SHP77 treated with DMSO at 0.1 percent for 48 hours (cell line): ENCODE data around the gene MAST2.
A peak's percentile ranks its signal among the peaks of the same experiment; 100 is the strongest.
"Not testable (repeated sequence)": the region's sequence is repeated elsewhere in the genome, so short reads cannot be mapped to it uniquely, and the experiment has no call there.

ENCODE experiments used
- DNase-seq: peaks from one replicate; lab custom pipeline; 2025; lab: John Stamatoyannopoulos, UW

MAST2 gene

DNA sequence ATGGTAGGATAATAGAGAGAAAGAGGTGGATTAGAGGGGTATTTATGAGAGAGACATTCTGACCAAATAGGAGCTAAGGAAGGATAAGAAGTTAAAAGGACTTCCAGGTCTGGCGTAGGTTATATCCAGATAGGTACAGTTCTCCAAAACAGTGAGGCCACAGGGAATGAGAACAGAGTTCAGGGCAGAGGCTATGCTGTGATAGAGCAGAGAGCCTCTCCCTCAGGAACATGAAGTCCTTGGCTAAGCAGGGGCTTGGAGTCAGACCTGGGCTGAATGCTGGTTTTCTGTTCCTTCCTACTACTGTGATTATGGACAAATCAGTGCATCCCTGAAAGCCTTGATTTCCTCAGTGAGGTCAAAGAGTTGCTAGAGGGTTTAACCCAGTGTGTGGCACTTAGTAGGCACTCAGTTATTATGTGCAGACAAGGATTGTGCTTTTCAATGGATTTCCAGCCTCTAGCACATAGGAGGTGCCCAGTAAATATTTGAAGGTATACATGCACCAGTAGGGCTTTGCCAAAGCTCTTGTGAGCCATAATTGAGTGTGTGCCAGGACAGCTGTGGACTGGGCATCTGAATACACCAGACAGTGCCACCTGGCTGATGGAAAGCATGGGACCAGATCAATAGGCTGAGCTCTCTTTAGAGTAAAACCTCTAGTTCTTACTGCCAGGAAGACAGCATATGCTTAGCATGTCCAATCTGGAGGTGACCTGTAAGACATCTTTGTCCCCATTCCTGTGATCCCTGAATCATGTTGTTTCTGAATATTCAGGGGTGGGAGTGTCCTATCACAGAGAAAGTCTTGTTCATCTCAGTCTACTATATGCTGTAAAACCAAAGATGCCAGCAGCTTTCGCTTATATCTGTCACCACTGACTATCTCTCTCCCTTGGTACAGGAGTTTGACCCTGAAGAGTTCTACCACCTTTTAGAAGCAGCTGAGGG, 217.9 kb downstream of the MAST2 start:
- DNase-seq, result no peak

DNA sequence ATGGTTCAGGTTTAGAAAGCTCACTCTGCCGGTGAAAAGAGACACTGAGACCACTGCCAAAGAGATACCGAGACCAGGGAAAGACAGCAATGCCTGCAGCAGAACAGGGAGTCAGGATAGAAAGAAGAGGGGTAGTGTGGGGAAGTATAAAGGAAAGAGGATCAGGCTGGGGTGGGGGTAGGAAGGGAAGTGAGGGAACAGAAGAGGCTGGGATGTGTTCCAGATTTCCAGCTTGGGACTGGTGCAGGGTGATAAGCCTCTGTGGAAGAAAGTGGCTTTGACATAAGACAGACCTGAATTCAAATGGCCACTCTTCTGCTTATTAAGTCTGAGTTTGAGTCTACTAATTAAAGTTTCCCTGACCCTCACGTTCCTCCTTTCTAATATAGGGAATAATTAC, 223.1 kb downstream of the MAST2 start:
- no peak for DNase-seq

DNA sequence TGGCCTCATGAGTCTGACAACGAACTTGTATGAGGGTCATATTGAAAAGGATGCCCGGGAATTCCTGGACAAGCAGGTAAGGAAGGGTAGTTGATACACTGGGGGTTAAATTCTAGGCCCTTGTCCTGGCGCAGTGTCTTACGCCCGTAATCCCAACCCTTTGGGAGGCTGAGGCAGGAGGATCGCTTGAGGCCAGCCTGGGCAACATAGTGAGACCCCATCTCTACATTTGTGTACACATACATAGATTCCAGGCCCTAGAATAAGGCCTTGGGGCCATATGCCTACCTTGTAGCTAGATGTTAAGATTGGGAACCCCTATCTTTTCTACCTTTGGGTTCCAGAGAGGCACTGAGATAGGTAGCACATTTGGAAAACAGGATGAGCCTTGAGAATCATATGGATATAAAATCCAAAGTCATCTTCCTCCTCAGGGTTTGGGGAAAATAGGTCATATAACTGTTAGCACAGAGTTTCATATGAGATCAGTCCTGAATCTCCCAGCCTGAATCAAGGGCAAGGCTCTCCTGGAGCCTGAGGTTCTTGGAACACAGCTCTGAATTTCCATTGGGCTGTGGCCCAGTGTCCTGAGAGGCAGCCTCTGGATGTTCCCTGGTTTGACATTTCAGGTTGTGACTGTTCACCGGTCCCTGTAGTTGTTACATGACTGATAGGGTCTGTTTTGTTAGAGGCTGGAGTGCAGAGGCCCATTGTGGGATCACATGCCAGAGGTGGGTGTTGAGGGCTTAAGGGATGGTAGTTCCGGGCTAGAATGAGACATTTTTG, 224.6 kb downstream of the MAST2 start:
- no peak for DNase-seq

DNA sequence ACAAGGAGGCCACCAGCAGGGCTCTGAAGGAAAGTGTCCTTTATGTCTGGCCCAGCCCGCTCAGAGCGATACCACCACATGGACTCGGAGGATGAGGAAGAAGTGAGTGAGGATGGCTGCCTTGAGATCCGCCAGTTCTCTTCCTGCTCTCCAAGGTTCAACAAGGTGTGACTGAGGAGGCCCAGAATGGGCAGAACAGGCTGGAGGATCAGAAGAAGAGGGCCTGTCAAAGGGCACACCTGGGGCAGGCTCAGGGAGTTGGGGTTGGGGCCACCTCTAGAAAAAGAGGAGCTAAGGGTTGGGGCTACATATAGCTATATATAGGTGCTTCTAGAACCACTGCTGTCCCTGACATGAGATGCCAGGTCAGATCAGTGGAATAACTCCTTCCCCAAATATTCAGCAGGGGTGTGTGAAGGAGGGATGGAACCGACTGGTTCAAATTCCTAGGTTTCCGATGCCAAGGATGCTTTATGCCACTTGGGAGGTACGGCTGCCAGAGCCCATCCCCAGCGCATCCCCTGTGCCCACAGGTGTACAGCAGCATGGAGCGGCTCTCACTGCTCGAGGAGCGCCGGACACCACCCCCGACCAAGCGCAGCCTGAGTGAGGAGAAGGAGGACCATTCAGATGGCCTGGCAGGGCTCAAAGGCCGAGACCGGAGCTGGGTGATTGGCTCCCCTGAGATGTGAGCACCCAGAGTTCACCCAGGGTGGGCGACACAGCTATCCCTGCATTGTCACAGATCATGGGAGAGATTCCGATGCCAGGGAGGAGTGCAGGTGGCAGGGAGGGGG, 226.9 kb downstream of the MAST2 start:
- no peak for DNase-seq

DNA sequence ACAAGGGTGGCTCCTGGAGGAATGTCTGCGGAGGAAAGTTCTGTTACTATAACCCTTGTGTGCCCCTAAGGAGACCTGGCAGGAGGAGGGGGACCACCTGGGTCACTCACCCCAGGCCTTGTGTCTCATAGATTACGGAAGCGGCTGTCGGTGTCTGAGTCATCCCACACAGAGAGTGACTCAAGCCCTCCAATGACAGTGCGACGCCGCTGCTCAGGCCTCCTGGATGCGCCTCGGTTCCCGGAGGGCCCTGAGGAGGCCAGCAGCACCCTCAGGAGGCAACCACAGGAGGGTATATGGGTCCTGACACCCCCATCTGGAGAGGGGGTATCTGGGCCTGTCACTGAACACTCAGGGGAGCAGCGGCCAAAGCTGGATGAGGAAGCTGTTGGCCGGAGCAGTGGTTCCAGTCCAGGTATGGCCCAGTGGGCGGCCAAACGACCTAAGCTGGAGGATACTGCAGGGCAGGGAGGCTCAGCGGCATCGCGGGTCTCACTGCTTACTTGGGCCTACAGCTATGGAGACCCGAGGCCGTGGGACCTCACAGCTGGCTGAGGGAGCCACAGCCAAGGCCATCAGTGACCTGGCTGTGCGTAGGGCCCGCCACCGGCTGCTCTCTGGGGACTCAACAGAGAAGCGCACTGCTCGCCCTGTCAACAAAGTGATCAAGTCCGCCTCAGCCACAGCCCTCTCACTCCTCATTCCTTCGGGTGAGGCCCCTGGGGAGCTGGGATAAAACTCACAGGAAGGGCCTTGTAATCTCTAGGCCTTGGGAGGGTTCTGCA, 227.7 kb downstream of the MAST2 start:
- no peak for DNase-seq

DNA sequence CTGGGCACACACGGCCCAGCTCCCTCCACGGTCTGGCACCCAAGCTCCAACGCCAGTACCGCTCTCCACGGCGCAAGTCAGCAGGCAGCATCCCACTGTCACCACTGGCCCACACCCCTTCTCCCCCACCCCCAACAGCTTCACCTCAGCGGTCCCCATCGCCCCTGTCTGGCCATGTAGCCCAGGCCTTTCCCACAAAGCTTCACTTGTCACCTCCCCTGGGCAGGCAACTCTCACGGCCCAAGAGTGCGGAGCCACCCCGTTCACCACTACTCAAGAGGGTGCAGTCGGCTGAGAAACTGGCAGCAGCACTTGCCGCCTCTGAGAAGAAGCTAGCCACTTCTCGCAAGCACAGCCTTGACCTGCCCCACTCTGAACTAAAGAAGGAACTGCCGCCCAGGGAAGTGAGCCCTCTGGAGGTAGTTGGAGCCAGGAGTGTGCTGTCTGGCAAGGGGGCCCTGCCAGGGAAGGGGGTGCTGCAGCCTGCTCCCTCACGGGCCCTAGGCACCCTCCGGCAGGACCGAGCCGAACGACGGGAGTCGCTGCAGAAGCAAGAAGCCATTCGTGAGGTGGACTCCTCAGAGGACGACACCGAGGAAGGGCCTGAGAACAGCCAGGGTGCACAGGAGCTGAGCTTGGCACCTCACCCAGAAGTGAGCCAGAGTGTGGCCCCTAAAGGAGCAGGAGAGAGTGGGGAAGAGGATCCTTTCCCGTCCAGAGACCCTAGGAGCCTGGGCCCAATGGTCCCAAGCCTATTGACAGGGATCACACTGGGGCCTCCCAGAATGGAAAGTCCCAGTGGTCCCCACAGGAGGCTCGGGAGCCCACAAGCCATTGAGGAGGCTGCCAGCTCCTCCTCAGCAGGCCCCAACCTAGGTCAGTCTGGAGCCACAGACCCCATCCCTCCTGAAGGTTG, 231.4 kb downstream of the MAST2 start:
- DNase-seq, result no peak

DNA sequence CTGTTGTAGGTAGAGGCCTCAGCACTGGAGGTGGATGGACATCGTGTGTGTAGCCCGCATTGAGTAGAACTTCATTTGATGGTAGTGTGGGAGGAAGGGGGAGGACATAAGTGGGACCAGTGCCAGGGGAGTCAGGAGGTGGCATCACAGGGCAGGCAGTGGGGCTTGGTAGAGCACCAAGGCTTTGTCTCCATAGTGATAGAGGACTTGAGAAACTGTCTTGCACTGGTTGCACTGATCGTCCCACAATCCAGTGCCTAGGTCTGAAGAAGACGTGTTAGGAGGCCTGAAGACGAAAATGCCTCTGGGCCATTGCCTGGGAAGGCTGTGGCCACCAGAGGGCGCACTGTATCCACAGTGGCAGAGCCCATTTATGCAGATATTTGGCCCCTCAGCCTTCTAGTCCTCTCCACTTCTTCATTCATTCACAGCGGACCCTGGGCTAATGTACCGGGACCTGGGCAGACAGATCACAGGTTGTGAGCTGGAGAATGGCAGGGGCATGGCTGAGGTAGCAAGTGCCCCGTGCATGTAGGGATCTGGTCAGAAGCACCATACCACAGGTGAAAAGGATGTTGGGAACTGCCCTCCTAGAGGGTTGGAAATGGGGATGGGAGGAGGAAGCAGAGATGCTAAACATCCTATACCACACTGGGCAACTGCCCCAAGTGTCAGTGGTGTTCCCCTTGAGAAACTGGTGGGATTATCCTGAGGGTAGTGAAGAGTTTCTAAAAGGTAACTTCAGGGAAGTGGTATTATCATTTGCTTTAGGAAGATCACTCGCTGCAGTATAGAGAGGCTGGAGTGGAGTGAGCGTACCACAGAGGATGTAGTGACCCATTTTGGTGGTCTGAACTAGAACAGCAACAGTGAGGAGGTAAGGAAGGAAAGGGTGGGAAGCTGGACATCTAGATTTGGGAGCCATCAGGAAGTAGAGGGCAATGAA, 233.8 kb downstream of the MAST2 start:
- peak; percentile 56 for DNase-seq

DNA sequence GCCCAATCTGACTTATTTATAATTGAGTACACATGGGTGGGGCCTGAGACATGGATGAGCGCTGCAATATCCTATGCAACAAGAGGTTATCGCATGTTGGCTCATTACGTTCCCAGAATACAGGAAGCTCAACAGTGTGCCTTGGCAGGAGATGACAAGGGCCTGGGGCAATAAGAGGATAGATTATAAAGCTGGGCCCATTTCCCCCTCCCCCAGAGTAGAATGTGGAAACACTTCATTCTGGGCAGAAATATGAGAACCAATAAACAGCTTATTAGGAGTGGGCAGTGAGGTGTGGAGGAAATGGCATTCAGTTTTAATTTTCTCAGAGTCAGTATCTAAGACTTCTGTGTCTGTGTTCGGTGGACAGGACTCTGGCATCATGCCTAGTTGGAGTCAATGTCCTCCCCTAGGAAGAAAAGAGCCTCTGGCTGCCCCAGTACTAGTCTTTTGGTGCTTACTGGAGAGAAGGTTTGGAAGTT, 236.2 kb downstream of the MAST2 start:
- DNase-seq, result no peak

DNA sequence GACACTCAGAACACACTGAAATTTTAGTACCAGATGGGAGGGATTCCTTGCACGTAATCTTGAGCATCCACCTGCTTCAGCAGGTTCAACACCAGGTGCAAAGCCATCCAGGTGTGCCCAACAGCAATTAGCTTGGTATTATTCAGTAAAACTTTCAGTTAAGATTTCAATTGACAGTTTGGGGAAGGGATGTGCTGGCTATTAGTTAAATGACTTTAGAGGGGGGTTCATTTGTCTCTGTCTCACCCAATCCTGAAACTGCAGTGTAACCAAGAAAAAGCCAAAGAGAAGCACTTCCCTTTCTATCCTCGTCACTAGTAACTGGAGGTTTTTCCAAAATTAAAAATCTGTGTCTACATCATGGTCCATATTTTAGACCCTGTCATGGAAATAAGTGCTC, 238.1 kb downstream of the MAST2 start:
- DNase-seq, result no peak

DNA sequence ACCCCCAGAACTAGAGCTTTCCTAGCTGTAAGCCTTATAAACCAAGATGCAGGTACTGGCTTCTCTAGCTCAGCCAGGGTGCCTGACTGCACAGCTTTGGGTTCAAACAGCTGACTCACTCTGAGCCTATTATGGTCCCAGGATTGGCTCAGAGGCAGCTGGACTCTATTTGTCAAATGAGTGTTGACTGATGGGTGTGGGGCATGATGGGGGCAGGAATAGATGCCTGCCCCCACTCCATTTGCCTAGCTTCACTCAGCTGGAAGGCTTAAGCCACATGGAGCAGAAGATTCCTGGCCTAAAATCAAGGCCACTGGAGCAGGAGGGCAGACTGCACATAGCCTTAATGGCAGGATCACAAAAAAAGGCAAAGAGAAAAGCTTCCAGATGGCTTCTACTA, 238.6 kb downstream of the MAST2 start:
- DNase-seq, result no peak

DNA sequence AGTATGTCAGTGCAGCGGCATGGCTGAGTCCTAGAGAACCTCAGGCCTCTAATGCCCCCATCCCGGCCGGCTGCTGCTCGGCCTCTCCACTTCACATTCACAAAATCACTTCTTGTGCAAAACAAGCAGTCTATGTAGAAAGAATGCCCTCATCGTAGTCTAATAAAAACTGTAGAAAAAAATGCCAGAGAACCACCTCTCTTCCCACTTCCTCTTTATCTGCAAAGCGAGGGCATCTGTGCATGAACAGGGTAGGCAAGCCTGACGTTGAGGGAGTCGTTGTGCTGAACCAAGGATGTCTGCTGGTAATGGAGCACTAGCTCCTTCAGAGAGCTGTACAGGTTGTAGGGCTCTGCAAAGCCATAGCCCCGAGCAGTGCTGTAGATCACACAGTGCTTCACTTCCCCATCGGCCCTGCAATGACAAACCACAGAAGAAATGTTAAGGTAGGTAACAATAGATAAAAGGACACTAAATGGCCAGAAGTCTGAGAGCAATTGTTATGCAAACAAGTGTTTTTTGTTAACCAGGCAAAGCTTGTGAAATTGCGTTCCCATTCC, 240.1 kb downstream of the MAST2 start:
- DNase-seq, result no peak

DNA sequence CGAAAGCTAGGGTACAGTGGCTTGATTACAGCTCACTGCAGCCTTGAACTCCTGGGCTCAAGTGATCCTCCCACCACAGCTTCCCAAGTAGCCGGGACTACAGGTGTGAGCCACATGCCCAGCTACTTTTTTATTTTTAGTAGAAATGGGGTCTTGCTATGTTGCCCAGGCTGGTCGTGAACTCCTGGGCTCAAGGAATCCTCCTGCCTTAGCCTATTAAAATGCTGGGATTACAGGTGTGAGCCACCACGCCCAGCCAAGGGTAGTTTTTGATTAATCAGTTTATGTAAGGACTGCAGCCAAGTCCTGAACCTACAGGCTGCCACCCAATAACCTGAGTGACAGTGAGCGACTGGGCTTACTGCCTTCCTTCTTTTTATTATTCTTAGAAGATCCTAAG, 240.7 kb downstream of the MAST2 start:
- no peak for DNase-seq

DNA sequence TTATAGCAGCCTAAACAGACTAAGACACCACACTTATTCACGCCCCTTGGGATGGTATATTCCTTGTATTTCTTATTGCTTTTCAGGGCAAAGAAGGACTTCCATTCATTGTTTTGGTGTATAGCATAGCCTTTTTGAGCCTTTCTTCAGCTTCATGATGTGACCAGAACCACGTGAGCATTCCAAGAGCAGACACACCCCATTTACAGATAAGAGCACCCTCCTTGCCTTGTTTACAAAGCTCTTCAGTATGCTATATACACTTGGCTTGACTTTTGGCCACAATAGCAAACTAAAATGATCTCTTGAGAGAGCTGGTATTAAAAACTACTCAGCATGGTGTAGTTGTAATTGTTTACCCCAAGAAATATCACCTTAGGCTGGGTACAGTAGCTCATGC, 250.3 kb downstream of the MAST2 start:
- DNase-seq, result no peak

DNA sequence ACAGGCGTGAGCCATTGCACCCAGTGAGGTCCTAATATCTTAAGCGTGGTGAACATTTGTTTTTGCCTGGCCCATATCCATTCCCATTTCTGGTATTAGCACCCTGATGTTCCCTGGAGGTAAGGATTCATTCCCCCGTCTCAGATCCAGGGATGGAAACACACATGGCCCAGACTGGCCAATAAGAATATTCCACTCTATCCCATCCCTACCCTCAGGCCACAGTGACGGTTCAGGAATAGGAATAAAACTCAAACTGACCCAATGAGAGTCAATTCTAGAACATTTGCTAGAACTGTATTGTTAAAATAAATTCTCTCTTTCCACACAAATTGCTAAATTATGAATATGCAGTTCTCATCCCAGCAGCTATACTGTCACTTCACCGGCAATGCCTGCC, 252.9 kb downstream of the MAST2 start:
- DNase-seq, result no peak

DNA sequence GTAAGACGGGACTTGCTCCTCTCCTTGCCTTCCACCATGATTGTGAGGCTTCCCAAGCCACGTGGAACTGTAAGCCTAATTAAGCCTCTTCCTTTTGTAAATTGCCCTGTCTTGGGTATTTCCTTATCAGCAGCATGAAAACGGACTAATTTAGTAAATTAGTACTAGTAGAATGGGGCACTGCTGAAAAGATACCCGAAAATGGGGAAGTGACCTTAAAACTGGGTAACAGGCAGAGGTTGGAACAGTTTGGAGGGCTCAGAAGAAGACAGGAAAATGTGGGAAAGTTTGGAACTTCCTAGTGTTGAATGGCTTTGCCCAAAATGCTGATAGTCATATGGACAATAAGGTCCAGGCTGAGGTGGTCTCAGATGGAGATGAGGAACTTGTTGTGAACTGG, 253.8 kb downstream of the MAST2 start:
- DNase-seq, result not testable (repeated sequence)

DNA sequence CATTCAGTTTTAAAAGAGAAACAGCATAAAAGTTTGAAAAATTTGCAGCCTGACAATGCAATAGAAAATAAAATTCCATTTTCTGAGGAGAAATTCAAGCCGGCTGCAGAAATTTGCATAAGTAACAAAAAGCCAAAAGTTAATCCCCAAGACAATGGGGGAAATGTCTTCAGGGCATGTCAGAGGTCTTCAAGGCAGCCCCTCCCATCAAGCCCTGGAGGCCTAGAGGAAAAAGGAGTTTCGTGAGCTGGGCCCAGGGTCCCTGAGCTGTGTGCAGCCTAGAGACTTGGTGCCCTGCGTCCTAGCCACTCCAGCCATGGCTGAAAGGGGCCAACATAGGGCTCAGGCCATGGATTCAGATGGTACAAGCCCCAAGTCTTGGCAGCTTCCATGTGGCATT, 254.4 kb downstream of the MAST2 start:
- no peak for DNase-seq

DNA sequence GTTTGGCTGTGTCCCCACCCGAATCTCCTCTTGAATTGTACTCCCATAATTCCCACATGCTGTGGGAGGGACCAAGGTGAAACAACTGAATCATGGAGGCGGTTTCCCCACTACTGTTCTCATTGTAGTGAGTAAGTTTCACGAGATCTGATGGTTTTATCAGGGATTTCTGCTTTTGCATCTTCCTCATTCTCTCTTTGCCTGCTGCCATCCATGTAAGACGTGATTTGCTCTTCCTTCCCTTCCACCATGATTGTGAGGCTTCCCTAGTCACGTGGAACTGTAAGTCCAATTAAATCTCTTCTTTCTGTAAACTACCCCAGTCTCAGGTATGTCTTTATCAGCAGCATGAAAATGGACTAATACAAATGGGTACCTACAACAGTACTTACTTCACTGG, 255.5 kb downstream of the MAST2 start:
- no peak for DNase-seq

DNA sequence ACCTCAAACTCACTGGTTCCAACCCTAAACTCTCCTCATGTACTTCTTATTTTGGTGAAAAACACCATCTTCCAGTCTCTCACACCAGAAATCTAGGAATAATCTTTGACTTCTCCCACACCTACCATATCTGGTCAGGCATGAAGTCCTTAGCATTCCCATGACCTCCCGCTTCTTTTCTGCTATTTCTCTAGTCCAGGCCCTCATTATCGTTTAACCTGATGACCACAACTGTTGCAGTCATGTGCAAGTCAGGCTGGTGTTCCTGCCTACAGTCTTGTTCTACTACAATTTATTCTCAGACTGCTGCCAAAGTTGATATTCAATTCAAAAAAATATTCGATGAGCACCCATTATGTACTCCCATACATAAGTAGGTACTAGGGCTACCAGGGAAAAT, 257.7 kb downstream of the MAST2 start:
- no peak for DNase-seq
